AG10803 (cell line): ENCODE measurements around the gene DTX1.

Source experiments
- DNase-seq: peaks from one replicate; pipeline ENCODE4 v3.0.0; 2010; ENCODE audit warnings: low read depth
- H3K4me3 ChIP-seq: 2 replicates; pipeline ENCODE4 v1.5.1; 2011; ENCODE audit warnings: mild to moderate bottlenecking, low read length, control low read depth
- TF ChIP-seq, protein P1 (sequence below): conservative IDR thresholded peaks from 2 replicates; pipeline ENCODE4 v1.5.1; 2011; ENCODE audit warnings: mild to moderate bottlenecking, low read length, control low read depth, inconsistent platforms

The DTX1 gene

GRCh38 chr12:113109872-113110599, 53.5 kb downstream of the DTX1 start:
- no peak for DNase-seq
- H3K4me3 ChIP-seq = no peak overlapping the region
- TF ChIP-seq, protein P1, sequence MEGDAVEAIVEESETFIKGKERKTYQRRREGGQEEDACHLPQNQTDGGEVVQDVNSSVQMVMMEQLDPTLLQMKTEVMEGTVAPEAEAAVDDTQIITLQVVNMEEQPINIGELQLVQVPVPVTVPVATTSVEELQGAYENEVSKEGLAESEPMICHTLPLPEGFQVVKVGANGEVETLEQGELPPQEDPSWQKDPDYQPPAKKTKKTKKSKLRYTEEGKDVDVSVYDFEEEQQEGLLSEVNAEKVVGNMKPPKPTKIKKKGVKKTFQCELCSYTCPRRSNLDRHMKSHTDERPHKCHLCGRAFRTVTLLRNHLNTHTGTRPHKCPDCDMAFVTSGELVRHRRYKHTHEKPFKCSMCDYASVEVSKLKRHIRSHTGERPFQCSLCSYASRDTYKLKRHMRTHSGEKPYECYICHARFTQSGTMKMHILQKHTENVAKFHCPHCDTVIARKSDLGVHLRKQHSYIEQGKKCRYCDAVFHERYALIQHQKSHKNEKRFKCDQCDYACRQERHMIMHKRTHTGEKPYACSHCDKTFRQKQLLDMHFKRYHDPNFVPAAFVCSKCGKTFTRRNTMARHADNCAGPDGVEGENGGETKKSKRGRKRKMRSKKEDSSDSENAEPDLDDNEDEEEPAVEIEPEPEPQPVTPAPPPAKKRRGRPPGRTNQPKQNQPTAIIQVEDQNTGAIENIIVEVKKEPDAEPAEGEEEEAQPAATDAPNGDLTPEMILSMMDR = no peak

- no peak for DNase-seq
- no peak overlapping the region for H3K4me3 ChIP-seq
- TF ChIP-seq, protein P1 = no peak
Measured at GRCh38 chr12:113111247-113111646, 54.7 kb downstream of the DTX1 start.

GRCh38 chr12:113112043-113112899, 55.7 kb downstream of the DTX1 start:
- no peak for DNase-seq
- no peak overlapping the region for H3K4me3 ChIP-seq
- TF ChIP-seq, protein P1 = no peak

- TF ChIP-seq, protein P1 = no peak
- no peak overlapping the region for H3K4me3 ChIP-seq
- no peak for DNase-seq
Measured at GRCh38 chr12:113113397-113113796, 56.9 kb downstream of the DTX1 start.

DNA sequence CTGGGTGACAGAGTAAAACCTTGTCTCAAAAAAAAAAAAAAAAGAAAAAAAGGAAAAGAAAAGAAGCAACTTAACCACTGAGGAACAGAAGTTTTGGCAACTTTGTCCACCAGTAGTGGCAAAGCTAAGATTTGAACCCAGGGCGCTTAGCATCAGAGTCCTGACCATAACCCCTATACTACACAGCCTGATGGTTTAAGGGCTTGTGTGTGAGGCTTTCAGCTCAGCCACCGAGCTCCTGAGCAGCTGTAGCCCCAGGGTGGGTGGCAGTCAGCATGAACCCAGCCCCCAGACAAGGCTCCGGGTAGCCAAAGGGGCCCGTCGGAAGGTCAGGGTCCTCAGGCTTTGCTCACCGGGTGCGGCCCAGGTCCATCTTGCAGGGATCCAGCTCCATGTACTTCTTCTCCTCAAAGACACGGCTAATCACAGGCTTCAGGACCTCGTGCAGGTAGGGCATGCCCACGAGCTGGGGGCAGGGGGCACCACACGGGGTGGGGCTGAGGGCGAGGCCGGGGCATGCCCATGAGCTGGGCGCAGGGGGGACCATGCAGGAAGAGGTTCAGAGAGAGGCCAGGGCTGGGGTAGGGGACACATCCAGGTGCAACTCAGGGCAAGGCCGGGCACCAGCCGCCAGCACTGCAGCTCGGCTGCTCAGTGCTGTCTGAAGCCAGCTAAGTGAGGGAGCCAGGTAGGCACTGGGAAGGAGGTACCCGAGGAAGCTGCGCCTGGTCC, 58.1 kb downstream of the DTX1 start:
- TF ChIP-seq, protein P1 = no peak
- no peak for DNase-seq
- no peak overlapping the region for H3K4me3 ChIP-seq

GRCh38 chr12:113115455-113116126, 59.1 kb downstream of the DTX1 start:
- TF ChIP-seq, protein P1 = no peak
- no peak for DNase-seq
- H3K4me3 ChIP-seq = no peak overlapping the region
